Caki2 (cell line): ENCODE results near the gene SLC36A2. TPM values are rescaled to one million over a fixed set of nuclear protein-coding genes. Genes with fewer than 3 reads are reported as not detected.

Experiments
- total RNA-seq: library from RNA; depleted of rRNA; stranded (reverse); fragments of >200 nt; shearing (Covaris generic); gene quantifications from 2 replicates; pipeline ENCODE4 v1.2.3, GENCODE V29; 2014; ENCODE audit warnings: low replicate concordance; rRNA removed

SLC36A2 gene
- total RNA-seq, 1 experiment from 2014 or later = not detected

Other genes starting within 250 kb of the SLC36A2 start
- gene ANXA6, start 189.8 kb downstream of the SLC36A2 start, total RNA-seq = 81.1 and 98.2 TPM in 2 replicates
- not detected in 2 replicates for gene CCDC69, start 123.5 kb downstream of the SLC36A2 start, total RNA-seq
- gene GM2A, start 94.4 kb downstream of the SLC36A2 start, total RNA-seq = 18.3 and 21.8 TPM in 2 replicates
- not detected in 2 replicates for gene SLC36A3, start 43.8 kb downstream of the SLC36A2 start, total RNA-seq
- gene SLC36A1, start 100.0 kb upstream of the SLC36A2 start, total RNA-seq = 2.1 and 7.9 TPM in 2 replicates
- gene FAT2, start 243.8 kb upstream of the SLC36A2 start, total RNA-seq = 0.27 and 0.84 TPM in 2 replicates